A549 (cell line): ENCODE results near the gene KDELR1.

Source experiments
- CBX2 ChIP-seq: fragments of 200-600 bp; sonication (generic); IDR thresholded peaks from 2 replicates; pipeline ENCODE4 v1.6.1; 2016; ENCODE audit warnings: low read depth, mild to moderate bottlenecking, borderline replicate concordance
- CTCF ChIP-seq: fragments of >200 bp; sonication (Bioruptor Twin); formaldehyde crosslinking; IDR thresholded peaks from 3 replicates; pipeline ENCODE4 v1.5.1; 2016
- EP300 ChIP-seq, 2 experiments: fragments of >200 bp; sonication (Bioruptor Twin); formaldehyde crosslinking; IDR thresholded peaks; 2 replicates in 1 of 2; 3 replicates in 1 of 2; pipeline ENCODE4 v1.6.1; 2016 to 2017
- MAX ChIP-seq: IDR thresholded peaks from 2 replicates; pipeline ENCODE4 v1.6.1; 2012
- PBX3 ChIP-seq: IDR thresholded peaks from 2 replicates; pipeline ENCODE4 v1.6.1; 2012
- POLR2A ChIP-seq: IDR thresholded peaks from 2 replicates; pipeline ENCODE4 v1.6.1; 2012; ENCODE audit warnings: mild to moderate bottlenecking, low read length
- RAD21 ChIP-seq, 2 experiments: fragments of >200 bp in 1 of 2; sonication (Bioruptor Twin) in 1 of 2; formaldehyde crosslinking in 1 of 2; IDR thresholded peaks in 1 of 2; conservative IDR thresholded peaks in 1 of 2; 2 replicates in 1 of 2; 3 replicates in 1 of 2; pipeline ENCODE4 v1.6.1; 2012 to 2018; ENCODE audit warnings: inconsistent platforms in 1 of 2
- RFX5 ChIP-seq: fragments of 450-650 bp; IDR thresholded peaks from 2 replicates; pipeline ENCODE4 v1.7.1; 2014; ENCODE audit warnings: antibody characterized with exemption, mild to moderate bottlenecking, moderate library complexity
- TFCP2L1 ChIP-seq: fragments of 250-450 bp; sonication (Bioruptor Pico); IDR thresholded peaks from 2 replicates; pipeline ENCODE4 v1.5.0; 2021; ENCODE audit warnings: mild to moderate bottlenecking

- TF ChIP-seq CTCF (no peak), MAX (no peak; the same call in 1 of the 2 replicates), RFX5 (no peak), POLR2A (peak; percentile 20; the same call in 1 of the 2 replicates), CBX2 (no peak), EP300 (IDR thresholded peaks at IDR 0.05) (peak in 1 of 2 experiments; percentile 34; a peak in 1 of 5 replicates), PBX3 (no peak), TFCP2L1 (no peak), RAD21 (conservative IDR thresholded peaks at IDR 0.05 in 1 of 2, IDR thresholded peaks at IDR 0.05 in 1 of 2) (0 out of 5 replicates have a peak, but pooled peaks have one; percentile 8 to 10)
These were observed 33.4 kb upstream of the KDELR1 start for GRCh38 chr19:48424694-48425219.
